Mucosa of descending colon (tissue), 3 donors: Measurements from ENCODE around the gene HHAT. TPM values are rescaled to one million over a fixed set of nuclear protein-coding genes. Genes with fewer than 3 reads are reported as not detected.

Experiments used
- ATAC-seq: fragments of 200-7000 bp; cut with Tn5 transposase; one replicate; pipeline ENCODE4 v1.9.1; 2020; ENCODE audit warnings: mild to moderate bottlenecking, moderate library complexity
- DNase-seq, 3 donors: peaks; one replicate each; pipeline ENCODE4 v3.0.0-alpha.2; 2020
- H3K36me3 ChIP-seq: fragments of 200-600 bp; one replicate; pipeline ENCODE4 v1.8.0; 2021; ENCODE audit warnings: low read depth, mild to moderate bottlenecking
- H3K4me1 ChIP-seq: fragments of 200-600 bp; one replicate; pipeline ENCODE4 v1.8.0; 2021; ENCODE audit warnings: low read depth, mild to moderate bottlenecking
- H3K4me3 ChIP-seq: fragments of 200-600 bp; one replicate; pipeline ENCODE4 v1.8.0; 2021; ENCODE audit warnings: mild to moderate bottlenecking
- H3K9me3 ChIP-seq: fragments of 200-600 bp; one replicate; pipeline ENCODE4 v1.8.0; 2021; ENCODE audit warnings: mild to moderate bottlenecking
- intact Hi-C, 2 donors: fragments of 100-400 bp; cut with DNase I in 1 of 2; cut with micrococcal nuclease in 1 of 2; formaldehyde crosslinking; loops; one replicate each; pipeline versions ENCODE4 v1.11.0 to v1.11.1; 2022; cut with DNase I, micrococcal nuclease
- total RNA-seq, 3 donors: library from RNA; stranded (reverse); fragmentation: NEBNext Ultra II Directional in 2 of 3; extraction: Animal tissue kit (Norgen Biotek cat#: 25700) in 2 of 3; gene quantifications; one replicate each; pipeline versions ENCODE4 v1.2.1 to v1.2.4, GENCODE V29; 2021 to 2023
- TF ChIP-seq, protein P1 (sequence below): fragments of 200-600 bp; IDR thresholded peaks from one replicate; pipeline ENCODE4 v1.8.0; 2022; ENCODE audit warnings: antibody characterized with exemption, mild to moderate bottlenecking
- donor health status: DM: no; HTN: no; CAD: no; lungs with moderate emphysema.
- donor health status: DM: no; HTN: no; CAD: no.
- donor health status: DM: no; HTN: yes; CAD: no.

HHAT gene
- total RNA-seq, 3 donors from 2014 or later, result 4.1 to 8.6 (median 5.9) TPM

DNA sequence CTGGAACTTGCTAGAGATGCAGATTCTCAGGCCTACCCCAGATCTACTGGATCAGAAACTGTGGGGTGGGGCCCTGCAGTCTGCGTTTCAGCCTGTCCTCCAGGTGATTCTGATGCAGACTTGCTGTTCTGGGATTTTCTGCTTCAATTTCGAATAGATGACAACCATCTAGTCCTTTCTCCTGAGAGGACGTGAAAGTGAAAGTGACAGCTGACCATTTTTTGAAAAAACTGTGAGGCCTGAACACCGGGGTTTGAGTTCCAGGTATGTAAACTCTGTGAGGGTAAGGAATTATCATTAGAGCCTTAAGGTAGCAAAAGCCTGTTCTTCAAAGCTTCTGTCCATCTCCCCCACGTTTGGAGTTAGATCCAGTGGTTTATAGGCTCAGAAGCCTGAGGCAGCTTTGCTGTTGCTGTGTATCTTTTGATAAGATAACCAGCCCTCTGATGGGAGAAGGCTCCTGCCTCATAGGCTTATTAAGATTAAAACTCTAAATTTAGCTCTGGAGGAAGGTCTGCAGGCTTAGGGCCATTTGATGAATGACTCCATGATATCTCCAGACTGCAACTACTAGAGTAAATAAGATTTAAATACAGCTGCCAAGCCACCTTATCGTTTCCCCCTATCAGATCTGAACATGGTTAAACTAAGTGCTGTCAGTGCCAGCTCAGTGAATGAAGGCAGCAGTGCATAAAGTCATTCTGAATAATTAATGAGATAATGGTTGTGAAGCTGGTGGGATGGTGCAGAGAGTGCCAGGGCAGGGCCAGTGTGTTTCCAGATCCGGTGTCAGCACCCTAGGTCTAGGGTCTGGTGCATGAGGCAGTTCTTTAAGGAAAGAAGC is 335.2 kb downstream of the HHAT start:
- Histone ChIP-seq H3K36me3 (no peaks in the 10 kb centered on the region), H3K9me3 (no peaks in the 10 kb centered on the region), H3K4me1 (no peaks in the 10 kb centered on the region), H3K4me3 (no peak overlapping the region)
- no peak for DNase-seq
- intact Hi-C loops, result no loop called here
- ATAC-seq, result no peak
- TF ChIP-seq, protein P1, sequence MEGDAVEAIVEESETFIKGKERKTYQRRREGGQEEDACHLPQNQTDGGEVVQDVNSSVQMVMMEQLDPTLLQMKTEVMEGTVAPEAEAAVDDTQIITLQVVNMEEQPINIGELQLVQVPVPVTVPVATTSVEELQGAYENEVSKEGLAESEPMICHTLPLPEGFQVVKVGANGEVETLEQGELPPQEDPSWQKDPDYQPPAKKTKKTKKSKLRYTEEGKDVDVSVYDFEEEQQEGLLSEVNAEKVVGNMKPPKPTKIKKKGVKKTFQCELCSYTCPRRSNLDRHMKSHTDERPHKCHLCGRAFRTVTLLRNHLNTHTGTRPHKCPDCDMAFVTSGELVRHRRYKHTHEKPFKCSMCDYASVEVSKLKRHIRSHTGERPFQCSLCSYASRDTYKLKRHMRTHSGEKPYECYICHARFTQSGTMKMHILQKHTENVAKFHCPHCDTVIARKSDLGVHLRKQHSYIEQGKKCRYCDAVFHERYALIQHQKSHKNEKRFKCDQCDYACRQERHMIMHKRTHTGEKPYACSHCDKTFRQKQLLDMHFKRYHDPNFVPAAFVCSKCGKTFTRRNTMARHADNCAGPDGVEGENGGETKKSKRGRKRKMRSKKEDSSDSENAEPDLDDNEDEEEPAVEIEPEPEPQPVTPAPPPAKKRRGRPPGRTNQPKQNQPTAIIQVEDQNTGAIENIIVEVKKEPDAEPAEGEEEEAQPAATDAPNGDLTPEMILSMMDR, result no peak

GRCh38 chr1:210669951-210670350 is 341.2 kb downstream of the HHAT start:
- ATAC-seq, result no peak
- Histone ChIP-seq H3K36me3 (no peaks in the 10 kb centered on the region), H3K9me3 (no peaks in the 10 kb centered on the region), H3K4me3 (no peak overlapping the region), H3K4me1 (no peaks in the 10 kb centered on the region)
- no peak for DNase-seq
- intact Hi-C loops, result no loop called here
- TF ChIP-seq, protein P1, result no peak

DNA sequence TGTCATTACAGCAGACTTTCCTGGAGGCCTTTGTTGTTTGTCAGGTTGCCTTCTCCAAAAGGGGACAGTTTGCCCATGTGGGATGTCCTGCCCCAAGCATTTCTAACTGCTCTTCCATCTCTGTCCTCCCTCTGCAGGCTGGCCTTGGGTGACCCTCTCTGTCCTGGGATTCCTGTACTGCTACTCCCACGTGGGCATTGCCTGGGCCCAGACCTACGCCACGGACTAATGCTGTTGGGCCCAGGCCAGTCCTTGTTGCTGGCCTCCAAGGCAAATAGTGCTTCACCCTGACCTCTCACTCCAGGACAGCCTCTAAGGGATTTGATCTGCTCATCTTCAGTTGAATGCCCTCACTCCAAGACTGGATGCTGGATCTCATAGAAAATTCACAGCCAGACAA is 345.4 kb downstream of the HHAT start:
- no peaks in the 10 kb centered on the region for H3K4me1 ChIP-seq
- no peaks in the 10 kb centered on the region for H3K9me3 ChIP-seq
- no peak for ATAC-seq
- no peak for DNase-seq
- intact Hi-C loops, result no loop called here
- TF ChIP-seq, protein P1, result no peak
- H3K36me3 ChIP-seq, result no peaks in the 10 kb centered on the region
- no peak overlapping the region for H3K4me3 ChIP-seq

DNA sequence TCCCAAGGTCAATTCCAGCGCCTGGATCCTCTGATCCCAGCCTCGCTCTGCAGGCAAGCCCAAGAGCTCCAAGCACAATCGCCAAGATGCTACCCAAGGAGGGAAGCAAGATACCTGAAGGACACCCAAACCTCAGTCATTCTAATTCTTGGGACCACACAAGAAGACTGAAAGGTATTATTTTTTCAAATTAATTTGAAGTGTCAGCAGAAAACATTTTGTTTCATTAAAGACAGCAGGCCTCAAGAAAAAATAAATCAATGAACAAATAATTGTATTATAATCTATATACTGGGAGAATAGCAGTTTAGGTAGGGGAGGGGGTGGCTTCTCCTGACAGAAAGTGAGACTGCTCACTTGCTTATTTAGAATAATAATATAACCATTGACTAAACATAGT is 347.8 kb downstream of the HHAT start:
- TF ChIP-seq, protein P1, result no peak
- DNase-seq (no peak), ATAC-seq (no peak)
- Histone ChIP-seq H3K4me3 (no peak overlapping the region), H3K36me3 (no peaks in the 10 kb centered on the region), H3K4me1 (no peaks in the 10 kb centered on the region), H3K9me3 (no peaks in the 10 kb centered on the region)
- intact Hi-C loops, result no loop called here

DNA sequence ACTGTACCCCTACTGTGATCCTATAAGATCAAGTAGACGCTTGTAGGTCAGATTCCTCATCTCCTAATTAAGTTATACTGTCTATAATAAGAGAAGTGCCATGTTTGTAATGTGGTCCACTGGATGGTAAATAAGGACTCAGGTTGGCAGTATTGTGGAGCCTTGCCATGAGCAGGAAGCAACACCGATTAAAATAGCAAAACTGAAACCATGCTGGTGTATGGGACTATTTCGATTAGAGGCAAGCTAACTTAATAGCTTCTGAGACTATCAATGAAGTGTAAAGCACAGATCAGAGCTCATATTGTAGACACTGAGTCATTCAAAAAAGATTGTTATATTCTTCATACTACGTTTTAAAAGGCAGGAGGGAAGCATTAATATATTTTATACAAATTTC is 348.8 kb downstream of the HHAT start:
- Histone ChIP-seq H3K36me3 (no peaks in the 10 kb centered on the region), H3K4me1 (no peaks in the 10 kb centered on the region), H3K4me3 (no peak overlapping the region), H3K9me3 (no peaks in the 10 kb centered on the region)
- DNase-seq (no peak), ATAC-seq (no peak)
- intact Hi-C loops, result no loop called here
- TF ChIP-seq, protein P1, result no peak
